ENCODE measurements around the gene KRT74.

- TF ChIP-seq CTCF (IDR thresholded peaks at IDR 0.05): no peak
- no peak for TF ChIP-seq POLR2A (IDR thresholded peaks at IDR 0.05)
Observed at GRCh38 chr12:52618866-52619265, 45.2 kb upstream of the KRT74 start.
